Measurements from ENCODE around the gene PRR3.

The PRR3 gene

DNA sequence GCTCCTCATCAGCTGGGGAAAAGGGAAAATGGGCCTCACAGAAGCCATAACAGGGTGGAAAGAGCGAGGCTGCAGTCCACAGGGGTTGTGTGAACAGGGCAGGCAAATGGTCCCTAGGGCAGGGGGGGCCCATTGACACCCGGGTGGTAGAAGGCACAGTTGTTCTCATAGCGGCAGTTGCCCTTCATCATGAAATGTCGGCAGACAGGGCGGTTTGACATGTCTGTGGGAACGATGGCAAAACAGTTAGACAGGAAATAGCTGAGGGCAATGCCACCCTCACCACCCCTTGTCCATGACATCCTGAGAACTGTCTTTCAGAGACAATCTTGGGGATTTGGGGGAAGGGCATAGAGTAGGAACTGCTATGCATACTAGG lies 44.3 kb downstream of the PRR3 start:
- Histone ChIP-seq H3K27me3 (ENCODE audit: insufficient read depth, low read length, poor library complexity, severe bottlenecking) (no peaks in the 10 kb centered on the region), H3K9ac (ENCODE audit: low read depth, low read length, poor library complexity, severe bottlenecking) (no peak overlapping the region), H3K9me3 (ENCODE audit: insufficient read depth, low read depth, low read length) (no peaks in the 10 kb centered on the region), H3K9me2 (replicated peaks; ENCODE audit: low read depth, low read length) (no peaks in the 10 kb centered on the region), H3K4me2 (ENCODE audit: low read depth, low read length, poor library complexity, severe bottlenecking) (no peak overlapping the region), H2AFZ (ENCODE audit: low read length) (no peak overlapping the region), H3F3A (ENCODE audit: low read depth) (peaks cover 5% of the 10 kb centered on the region; the same call in 1 of the 2 replicates), H3K79me2 (ENCODE audit: insufficient read depth, low read length) (no peaks in the 10 kb centered on the region), H3K36me3 (ENCODE audit: insufficient read depth, low read length) (peaks cover 60% of the 10 kb centered on the region; the same call in 1 of the 2 replicates), H4K20me1 (ENCODE audit: insufficient read depth, low read length, poor library complexity, severe bottlenecking) (no peaks in the 10 kb centered on the region), H3K4me1 (ENCODE audit: insufficient read depth, low read length, poor library complexity, severe bottlenecking) (no peaks in the 10 kb centered on the region), H3K4me3 (ENCODE audit: low read length, poor library complexity, severe bottlenecking) (no peak overlapping the region)
- TF ChIP-seq, protein P1, sequence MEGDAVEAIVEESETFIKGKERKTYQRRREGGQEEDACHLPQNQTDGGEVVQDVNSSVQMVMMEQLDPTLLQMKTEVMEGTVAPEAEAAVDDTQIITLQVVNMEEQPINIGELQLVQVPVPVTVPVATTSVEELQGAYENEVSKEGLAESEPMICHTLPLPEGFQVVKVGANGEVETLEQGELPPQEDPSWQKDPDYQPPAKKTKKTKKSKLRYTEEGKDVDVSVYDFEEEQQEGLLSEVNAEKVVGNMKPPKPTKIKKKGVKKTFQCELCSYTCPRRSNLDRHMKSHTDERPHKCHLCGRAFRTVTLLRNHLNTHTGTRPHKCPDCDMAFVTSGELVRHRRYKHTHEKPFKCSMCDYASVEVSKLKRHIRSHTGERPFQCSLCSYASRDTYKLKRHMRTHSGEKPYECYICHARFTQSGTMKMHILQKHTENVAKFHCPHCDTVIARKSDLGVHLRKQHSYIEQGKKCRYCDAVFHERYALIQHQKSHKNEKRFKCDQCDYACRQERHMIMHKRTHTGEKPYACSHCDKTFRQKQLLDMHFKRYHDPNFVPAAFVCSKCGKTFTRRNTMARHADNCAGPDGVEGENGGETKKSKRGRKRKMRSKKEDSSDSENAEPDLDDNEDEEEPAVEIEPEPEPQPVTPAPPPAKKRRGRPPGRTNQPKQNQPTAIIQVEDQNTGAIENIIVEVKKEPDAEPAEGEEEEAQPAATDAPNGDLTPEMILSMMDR (conservative IDR thresholded peaks at IDR 0.05; ENCODE audit: low read length) = no peak
- TF ChIP-seq EZH2phosphoT487 (IDR thresholded peaks at IDR 0.05; ENCODE audit: borderline replicate concordance) = no peak

DNA sequence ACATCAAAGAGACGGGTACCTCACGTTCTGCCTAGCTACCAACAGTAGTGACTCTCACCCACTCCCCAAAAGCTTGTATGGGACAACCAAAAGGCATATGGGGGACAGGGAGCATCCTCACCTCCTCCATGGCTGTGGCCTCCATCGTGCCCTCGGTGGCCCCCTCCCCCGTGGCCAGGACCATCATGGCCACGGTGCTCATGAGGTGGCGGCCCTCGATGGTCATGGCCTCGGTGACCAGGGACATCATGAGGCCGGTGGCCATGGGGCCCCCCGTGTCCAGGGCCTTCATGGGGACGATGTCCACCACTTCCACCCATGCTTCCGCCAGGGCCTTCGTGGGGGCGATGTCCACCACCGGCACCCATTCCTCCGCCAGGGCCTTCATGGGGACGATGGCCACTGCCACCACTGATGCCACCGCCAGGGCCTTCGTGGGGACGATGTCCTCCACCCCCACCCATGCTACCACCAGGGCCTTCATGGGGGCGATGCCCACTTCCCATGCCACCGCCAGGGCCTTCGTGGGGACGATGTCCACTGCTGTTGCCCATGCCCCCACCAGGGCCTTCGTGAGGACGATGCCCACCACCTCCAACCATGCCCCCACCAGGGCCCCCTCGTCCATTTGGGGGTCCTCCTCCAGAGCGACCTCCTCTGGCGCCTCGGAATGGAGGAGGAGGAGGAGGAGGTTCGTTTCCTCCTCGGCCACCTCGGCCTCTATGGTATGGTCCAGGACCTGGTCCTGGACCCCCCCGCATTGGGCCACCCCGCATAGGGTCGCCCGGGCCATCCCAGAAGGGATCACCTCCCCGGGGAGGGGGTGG lies 44.9 kb downstream of the PRR3 start:
- Histone ChIP-seq H3K9me2 (replicated peaks; ENCODE audit: low read depth, low read length) (no peaks in the 10 kb centered on the region), H3K4me3 (ENCODE audit: low read length, poor library complexity, severe bottlenecking) (no peak overlapping the region), H3K27me3 (ENCODE audit: insufficient read depth, low read length, poor library complexity, severe bottlenecking) (no peaks in the 10 kb centered on the region), H3K9me3 (ENCODE audit: insufficient read depth, low read depth, low read length) (no peaks in the 10 kb centered on the region), H3K36me3 (ENCODE audit: insufficient read depth, low read length) (peaks cover 66% of the 10 kb centered on the region; the same call in 1 of the 2 replicates), H3K4me1 (ENCODE audit: insufficient read depth, low read length, poor library complexity, severe bottlenecking) (no peaks in the 10 kb centered on the region), H3K9ac (ENCODE audit: low read depth, low read length, poor library complexity, severe bottlenecking) (no peak overlapping the region), H4K20me1 (ENCODE audit: insufficient read depth, low read length, poor library complexity, severe bottlenecking) (no peaks in the 10 kb centered on the region), H3K4me2 (ENCODE audit: low read depth, low read length, poor library complexity, severe bottlenecking) (no peak overlapping the region), H3F3A (ENCODE audit: low read depth) (peaks cover 5% of the 10 kb centered on the region; the same call in 1 of the 2 replicates), H3K79me2 (ENCODE audit: insufficient read depth, low read length) (no peaks in the 10 kb centered on the region), H2AFZ (ENCODE audit: low read length) (no peak overlapping the region)
- TF ChIP-seq EZH2phosphoT487 (IDR thresholded peaks at IDR 0.05; ENCODE audit: borderline replicate concordance) = no peak

DNA sequence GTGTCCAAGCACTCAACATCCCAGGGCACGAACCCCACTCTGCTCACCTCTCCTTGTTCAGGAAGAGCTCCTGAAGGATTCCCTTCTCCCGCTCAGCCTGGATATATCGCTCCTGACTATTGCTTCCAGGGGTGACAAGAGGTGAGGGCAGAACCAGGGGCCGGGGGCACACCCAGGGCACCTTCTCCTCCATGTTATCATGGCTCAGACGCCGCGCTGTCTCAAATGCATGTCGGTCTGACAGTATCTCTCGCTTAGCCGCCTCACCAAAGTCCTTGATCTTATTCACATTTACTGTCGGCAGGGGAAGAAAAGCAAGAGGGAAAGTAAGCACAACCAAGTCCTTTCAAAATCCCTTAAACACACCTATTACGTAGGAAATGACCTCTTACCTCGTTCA lies 46.9 kb downstream of the PRR3 start:
- peaks cover 68% of the 10 kb centered on the region; the same call in 1 of the 2 replicates for H3K36me3 ChIP-seq (ENCODE audit: insufficient read depth, low read length)
- H3F3A ChIP-seq (ENCODE audit: low read depth) = peaks cover 8% of the 10 kb centered on the region; the same call in 1 of the 2 replicates

More for the DNA sequence above, 46.9 kb downstream of the PRR3 start:
- Histone ChIP-seq H3K9me3 (ENCODE audit: insufficient read depth, low read depth, low read length) (no peaks in the 10 kb centered on the region), H4K20me1 (ENCODE audit: insufficient read depth, low read length, poor library complexity, severe bottlenecking) (peaks cover 3% of the 10 kb centered on the region), H3K4me3 (ENCODE audit: low read length, poor library complexity, severe bottlenecking) (no peak overlapping the region), H2AFZ (ENCODE audit: low read length) (no peak overlapping the region), H3K9ac (ENCODE audit: low read depth, low read length, poor library complexity, severe bottlenecking) (no peak overlapping the region), H3K27me3 (ENCODE audit: insufficient read depth, low read length, poor library complexity, severe bottlenecking) (no peaks in the 10 kb centered on the region), H3K4me1 (ENCODE audit: insufficient read depth, low read length, poor library complexity, severe bottlenecking) (no peaks in the 10 kb centered on the region), H3K4me2 (ENCODE audit: low read depth, low read length, poor library complexity, severe bottlenecking) (no peak overlapping the region), H3K79me2 (ENCODE audit: insufficient read depth, low read length) (no peaks in the 10 kb centered on the region), H3K9me2 (replicated peaks; ENCODE audit: low read depth, low read length) (no peaks in the 10 kb centered on the region)
- TF ChIP-seq, protein P1 (conservative IDR thresholded peaks at IDR 0.05; ENCODE audit: low read length) = no peak
- TF ChIP-seq EZH2phosphoT487 (IDR thresholded peaks at IDR 0.05; ENCODE audit: borderline replicate concordance) = no peak
